Measurements from ENCODE around the gene MLN. TPM values are rescaled to one million over a fixed set of nuclear protein-coding genes. Genes with fewer than 3 reads are reported as not detected.

Gene MLN
- total and polyA plus RNA-seq, 2 of the 4 experiments (the other 2 are of a cell fraction), result not detected

GRCh38 chr6:33798343-33798848, 5.4 kb downstream of the MLN start:
- intact Hi-C loops (cut with micrococcal nuclease), result no loop called here
- Histone ChIP-seq H3K4me1 (ENCODE audit: control insufficient read depth, insufficient read depth, low read length) (no peaks in the 10 kb centered on the region), H4K8ac (ENCODE audit: low read depth in 2 of 2, low read length in 2 of 2) (no peak overlapping the region), H3K23ac (ENCODE audit: low read depth, low read length) (no peak overlapping the region), H3K9ac (ENCODE audit: low read depth, low read length) (no peak overlapping the region), H2AK9ac (replicated peaks; ENCODE audit: low read depth, low read length, poor library complexity) (peak overlapping the region; percentile 28), H3K4ac (ENCODE audit: low read depth, low read length) (no peak overlapping the region), H4K20me1 (ENCODE audit: insufficient read depth, low read length) (no peaks in the 10 kb centered on the region), H3K4me3 (ENCODE audit: insufficient read depth, low read depth, low read length) (no peak overlapping the region), H2BK5ac (ENCODE audit: low read depth, low read length, poor library complexity, severe bottlenecking) (no peak overlapping the region), H4K91ac (ENCODE audit: insufficient read depth, low read depth, low read length) (no peak overlapping the region), H2BK20ac (ENCODE audit: low read depth, low read length) (no peak overlapping the region), H3K18ac (ENCODE audit: low read depth, low read length) (no peak overlapping the region), H4K5ac (ENCODE audit: low read depth, low read length) (no peak overlapping the region), H2AK5ac (ENCODE audit: low read depth, low read length) (no peak overlapping the region), H2BK120ac (ENCODE audit: low read depth, low read length) (no peak overlapping the region), H3K14ac (replicated peaks; ENCODE audit: low read depth, low read length) (no peak overlapping the region), H3K56ac (ENCODE audit: extremely low read depth, insufficient read depth, low read length) (no peak overlapping the region), H2BK15ac (ENCODE audit: low read depth, low read length) (no peak overlapping the region), H3K9me1 (ENCODE audit: insufficient read depth, low read length) (peaks cover 3% of the 10 kb centered on the region; the same call in 1 of the 2 replicates), H3K9me3 (ENCODE audit: control insufficient read depth, insufficient read depth, low read length) (no peaks in the 10 kb centered on the region), H2AFZ (replicated peaks; ENCODE audit: low read length, poor library complexity) (no peak overlapping the region), H3K27me3 (ENCODE audit: control insufficient read depth, insufficient read depth, low read length) (peaks cover 36% of the 10 kb centered on the region; the same call in 1 of the 2 replicates), H3K27ac (ENCODE audit: insufficient read depth, low read length) (no peak overlapping the region), H3K4me2 (ENCODE audit: low read depth, low read length) (no peak overlapping the region), H3K36me3 (ENCODE audit: control insufficient read depth, insufficient read depth, low read length) (no peaks in the 10 kb centered on the region), H3K79me1 (ENCODE audit: low read depth in 1 of 2, low read length in 2 of 2) (no peaks in the 10 kb centered on the region)
- BruUV-seq (replicated peaks), result no TSS peak
- no peak for ATAC-seq (ENCODE audit: low read depth)
- DNase-seq, result no peak
- ChIA-PET CTCF (no interaction called here), POLR2A (ENCODE audit: unreplicated experiment) (no interaction called here)
- dilution Hi-C loops (cut with HindIII; ENCODE audit: low sequenced_read_pairs, unreplicated experiment), result no loop called here
- in situ Hi-C loops (cut with MboI; ENCODE audit: low sequenced_read_pairs), result no loop called here
- 80% methylated on average over 6 of the region's 13 CpGs; no CpG with 5 or more reads in 1 of the 2 experiments for WGBS, 2 experiments (ENCODE audit: extremely low coverage in 2 of 2, insufficient read length in 1 of 2)
- TF ChIP-seq POLR2A (IDR thresholded peaks at IDR 0.05; ENCODE audit: low read depth, low read length), result no peak
- no peak for TF ChIP-seq CEBPB (IDR thresholded peaks at IDR 0.05; ENCODE audit: low read depth, low read length)
- TF ChIP-seq FOS (IDR thresholded peaks at IDR 0.05; ENCODE audit: low read depth, low read length), result no peak
- no peak for TF ChIP-seq RAD21 (IDR thresholded peaks at IDR 0.05; ENCODE audit: low read length)
